ENCODE measurements around the gene AADACL3. TPM values are rescaled to one million over a fixed set of nuclear protein-coding genes. Genes with fewer than 3 reads are reported as not detected.
"Not testable (repeated sequence)": the region's sequence is repeated elsewhere in the genome, so short reads cannot be mapped to it uniquely, and the experiment has no call there.

Gene AADACL3
- total and polyA plus RNA-seq, 2 experiments from 2014 or later: 0.10 TPM; not detected in 1

DNA sequence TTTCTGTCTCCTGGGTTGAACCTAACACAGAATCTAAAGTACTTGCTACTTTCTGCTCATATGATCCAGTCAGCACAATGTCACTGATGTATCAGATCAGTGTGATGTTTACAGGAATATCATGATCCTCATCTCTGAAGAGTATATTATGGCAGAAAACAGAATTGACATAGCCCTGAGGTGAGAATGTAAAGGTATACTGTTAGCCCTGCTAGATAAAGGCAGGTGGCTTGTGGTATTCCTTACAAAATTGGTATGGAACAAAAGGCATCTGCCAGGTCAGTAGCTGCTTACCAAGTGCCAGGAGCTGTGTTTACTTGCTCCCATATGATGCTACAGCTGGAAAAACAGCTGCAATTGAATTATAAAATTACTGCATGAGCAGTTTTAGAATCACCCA, 41.6 kb upstream of the AADACL3 start:
- Histone ChIP-seq H3K79me2 (no peaks in the 10 kb centered on the region), H4K20me1 (ENCODE audit: insufficient read depth, poor library complexity, severe bottlenecking) (no peaks in the 10 kb centered on the region), H3K9me3 (ENCODE audit: low read depth) (no peaks in the 10 kb centered on the region), H3K4me1 (ENCODE audit: insufficient read depth) (no peaks in the 10 kb centered on the region), H3K36me3 (replicated peaks; ENCODE audit: insufficient read depth, low read depth) (no peaks in the 10 kb centered on the region), H3K9me2 (replicated peaks; ENCODE audit: insufficient read depth) (no peaks in the 10 kb centered on the region), H3K27me3 (no peaks in the 10 kb centered on the region), H2AFZ (no peak overlapping the region), H3K27ac (no peak overlapping the region), H3K4me2 (no peak overlapping the region), H3K4me3 (no peak overlapping the region)
- TF ChIP-seq EZH2 (IDR thresholded peaks at IDR 0.05; ENCODE audit: borderline replicate concordance) (no peak), EZH2phosphoT487 (IDR thresholded peaks at IDR 0.05; ENCODE audit: low read depth, severe bottlenecking, unreplicated experiment) (no peak)
- TF ChIP-seq, protein P1, sequence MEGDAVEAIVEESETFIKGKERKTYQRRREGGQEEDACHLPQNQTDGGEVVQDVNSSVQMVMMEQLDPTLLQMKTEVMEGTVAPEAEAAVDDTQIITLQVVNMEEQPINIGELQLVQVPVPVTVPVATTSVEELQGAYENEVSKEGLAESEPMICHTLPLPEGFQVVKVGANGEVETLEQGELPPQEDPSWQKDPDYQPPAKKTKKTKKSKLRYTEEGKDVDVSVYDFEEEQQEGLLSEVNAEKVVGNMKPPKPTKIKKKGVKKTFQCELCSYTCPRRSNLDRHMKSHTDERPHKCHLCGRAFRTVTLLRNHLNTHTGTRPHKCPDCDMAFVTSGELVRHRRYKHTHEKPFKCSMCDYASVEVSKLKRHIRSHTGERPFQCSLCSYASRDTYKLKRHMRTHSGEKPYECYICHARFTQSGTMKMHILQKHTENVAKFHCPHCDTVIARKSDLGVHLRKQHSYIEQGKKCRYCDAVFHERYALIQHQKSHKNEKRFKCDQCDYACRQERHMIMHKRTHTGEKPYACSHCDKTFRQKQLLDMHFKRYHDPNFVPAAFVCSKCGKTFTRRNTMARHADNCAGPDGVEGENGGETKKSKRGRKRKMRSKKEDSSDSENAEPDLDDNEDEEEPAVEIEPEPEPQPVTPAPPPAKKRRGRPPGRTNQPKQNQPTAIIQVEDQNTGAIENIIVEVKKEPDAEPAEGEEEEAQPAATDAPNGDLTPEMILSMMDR (IDR thresholded peaks at IDR 0.05; ENCODE audit: poor library complexity): no peak
- DNase-seq (ENCODE audit: low spot score): no peak

DNA sequence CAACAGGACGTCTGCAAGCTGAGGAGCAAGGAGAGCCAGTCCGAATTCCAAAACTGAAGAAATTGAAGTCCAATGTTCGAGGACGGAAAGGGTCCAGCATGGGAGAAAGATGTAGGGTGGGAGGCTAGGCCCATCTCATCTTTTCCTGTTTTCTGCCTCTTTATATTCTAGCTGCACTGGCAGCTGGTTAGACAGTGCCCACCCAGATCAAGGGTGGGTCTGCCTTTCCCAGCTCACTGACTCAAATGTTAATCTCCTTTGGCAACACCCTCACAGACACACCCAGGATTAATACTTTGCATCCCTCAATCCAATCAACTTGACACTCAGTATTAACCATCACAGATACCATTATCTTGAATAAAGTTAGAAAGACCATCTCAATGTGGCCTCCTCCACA, 39.8 kb upstream of the AADACL3 start:
- not testable (repeated sequence) for H3K36me3 ChIP-seq (replicated peaks; ENCODE audit: insufficient read depth, low read depth); H3K4me3 ChIP-seq; DNase-seq (ENCODE audit: low spot score); H3K27me3 ChIP-seq; H2AFZ ChIP-seq; H3K27ac ChIP-seq; H3K79me2 ChIP-seq; H3K9me3 ChIP-seq (ENCODE audit: low read depth); H3K4me2 ChIP-seq; H4K20me1 ChIP-seq (ENCODE audit: insufficient read depth, poor library complexity, severe bottlenecking); H3K4me1 ChIP-seq (ENCODE audit: insufficient read depth); H3K9me2 ChIP-seq (replicated peaks; ENCODE audit: insufficient read depth)
- WGBS (ENCODE audit: low lambda C conversion rate, missing lambda C conversion rate): 91% methylated on average over 4 of the region's 4 CpGs

DNA sequence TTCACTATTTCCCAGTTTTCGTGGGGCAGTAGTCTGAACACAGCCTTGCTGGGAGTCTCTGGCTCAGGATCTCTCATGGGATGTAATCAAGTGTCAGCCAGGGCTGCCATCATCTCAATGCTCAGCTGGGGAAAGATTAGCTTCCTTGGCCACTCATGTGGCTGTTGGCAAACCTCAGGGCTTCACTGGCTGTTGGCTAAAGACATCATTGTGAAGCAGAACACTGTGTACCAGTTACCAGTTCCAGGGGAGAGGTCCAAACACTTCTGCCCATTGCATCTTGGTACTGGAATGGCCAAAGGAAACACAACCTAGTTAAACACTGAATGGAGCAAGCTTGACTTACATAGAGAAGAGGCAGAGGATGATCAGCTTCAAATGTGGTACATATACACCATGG, 38.3 kb upstream of the AADACL3 start:
- H3K36me3 ChIP-seq (replicated peaks; ENCODE audit: insufficient read depth, low read depth): no peaks in the 10 kb centered on the region
- H3K9me2 ChIP-seq (replicated peaks; ENCODE audit: insufficient read depth): no peaks in the 10 kb centered on the region
- no peak overlapping the region for H3K27ac ChIP-seq
- no peaks in the 10 kb centered on the region for H3K27me3 ChIP-seq
- H3K9me3 ChIP-seq (ENCODE audit: low read depth): no peaks in the 10 kb centered on the region
- TF ChIP-seq EZH2 (IDR thresholded peaks at IDR 0.05; ENCODE audit: borderline replicate concordance) (no peak), EZH2phosphoT487 (IDR thresholded peaks at IDR 0.05; ENCODE audit: low read depth, severe bottlenecking, unreplicated experiment) (no peak)
- TF ChIP-seq, protein P1 (IDR thresholded peaks at IDR 0.05; ENCODE audit: poor library complexity): no peak
- WGBS (ENCODE audit: low lambda C conversion rate, missing lambda C conversion rate): 85% methylated on average over 1 of the region's 1 CpG
- H2AFZ ChIP-seq: no peak overlapping the region
- DNase-seq (ENCODE audit: low spot score): no peak
- no peaks in the 10 kb centered on the region for H4K20me1 ChIP-seq (ENCODE audit: insufficient read depth, poor library complexity, severe bottlenecking)
- H3K4me3 ChIP-seq: no peak overlapping the region
- no peaks in the 10 kb centered on the region for H3K4me1 ChIP-seq (ENCODE audit: insufficient read depth)
- H3K4me2 ChIP-seq: no peak overlapping the region
- no peaks in the 10 kb centered on the region for H3K79me2 ChIP-seq

DNA sequence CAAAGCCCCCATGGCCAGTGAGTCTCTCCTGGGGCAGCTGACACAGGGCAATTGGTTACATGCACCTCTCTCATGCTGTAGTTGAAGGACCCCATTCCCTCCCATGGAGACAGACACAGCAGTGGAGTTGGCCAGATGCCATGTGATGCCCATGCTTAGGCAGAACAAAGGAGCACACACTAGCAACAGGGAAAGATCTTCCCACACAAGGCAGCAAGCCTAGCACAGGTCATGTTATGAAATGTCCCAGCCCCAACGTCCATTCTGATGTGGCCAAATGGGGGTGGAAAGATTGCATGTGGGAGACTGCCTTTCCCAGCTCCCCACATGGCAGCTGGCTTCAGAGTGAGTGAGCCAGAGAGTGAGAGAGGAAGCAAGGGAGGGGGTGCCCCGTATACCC, 37.6 kb upstream of the AADACL3 start:
- Histone ChIP-seq H3K27ac (no peak overlapping the region), H3K27me3 (no peaks in the 10 kb centered on the region), H4K20me1 (ENCODE audit: insufficient read depth, poor library complexity, severe bottlenecking) (no peaks in the 10 kb centered on the region), H3K9me2 (replicated peaks; ENCODE audit: insufficient read depth) (no peaks in the 10 kb centered on the region), H3K36me3 (replicated peaks; ENCODE audit: insufficient read depth, low read depth) (no peaks in the 10 kb centered on the region), H3K4me2 (no peak overlapping the region), H3K4me3 (no peak overlapping the region), H3K79me2 (no peaks in the 10 kb centered on the region), H3K9me3 (ENCODE audit: low read depth) (no peaks in the 10 kb centered on the region), H3K4me1 (ENCODE audit: insufficient read depth) (no peaks in the 10 kb centered on the region), H2AFZ (no peak overlapping the region)
- TF ChIP-seq EZH2 (IDR thresholded peaks at IDR 0.05; ENCODE audit: borderline replicate concordance) (no peak), EZH2phosphoT487 (IDR thresholded peaks at IDR 0.05; ENCODE audit: low read depth, severe bottlenecking, unreplicated experiment) (no peak)
- TF ChIP-seq, protein P1 (IDR thresholded peaks at IDR 0.05; ENCODE audit: poor library complexity): no peak
- no peak for DNase-seq (ENCODE audit: low spot score)
- WGBS (ENCODE audit: low lambda C conversion rate, missing lambda C conversion rate): 67% methylated on average over 2 of the region's 2 CpGs

Measured in hepatocyte (in vitro differentiated cells).